Measurements from ENCODE around the gene CACNA1D. TPM values are rescaled to one million over a fixed set of nuclear protein-coding genes. Genes with fewer than 3 reads are reported as not detected.

Gene CACNA1D
- total RNA-seq, 5 donors from 2014 or later (not counting 1 experiment from before 2014, with no cell fraction given) = 0.09 to 0.47 (median 0.34) TPM; not detected in 1

GRCh38 chr3:53777468-53777867 lies 283.1 kb downstream of the CACNA1D start:
- no peak overlapping the region for H3K4me3 ChIP-seq (ENCODE audit: control insufficient read depth in 1 of 2, extremely low read depth in 1 of 2, low read length in 1 of 2)
- no peak for ATAC-seq (replicated peaks in 1 of 4)
- Mint-ChIP-seq H3K36me3 (no peaks in the 10 kb centered on the region), H3K4me3 (no peak overlapping the region), H3K27me3 (peaks cover 0 to 4% of the 10 kb centered on the region in 2 donors), H3K9me3 (no peaks in the 10 kb centered on the region), H3K27ac (no peak overlapping the region), H3K4me1 (no peaks in the 10 kb centered on the region)
- no peaks in the 10 kb centered on the region for H3K9me3 ChIP-seq
- peaks cover 0 to 7% of the 10 kb centered on the region in 2 experiments for H3K27me3 ChIP-seq (replicated peaks in 1 of 2; ENCODE audit: control insufficient read depth in 2 of 2, extremely low read depth in 1 of 2, insufficient read depth in 2 of 2, low read length in 1 of 2)
- 47% methylated on average over 8 of the region's 8 CpGs for WGBS (ENCODE audit: insufficient coverage)
- H3K4me1 ChIP-seq (ENCODE audit: control insufficient read depth in 1 of 2, extremely low read depth in 1 of 2, insufficient read depth in 2 of 2, low read length in 2 of 2) = no peaks in the 10 kb centered on the region
- ChIA-PET POLR2A (no interaction called here), CTCF (no interaction called here)
- H3K36me3 ChIP-seq (ENCODE audit: control insufficient read depth in 2 of 2, extremely low read depth in 1 of 2, insufficient read depth in 1 of 2, low read length in 1 of 2) = no peaks in the 10 kb centered on the region
- DNase-seq = no peak
- H3K27ac ChIP-seq (ENCODE audit: low read length) = no peak overlapping the region

- Mint-ChIP-seq H3K27me3 (peaks cover 0 to 4% of the 10 kb centered on the region in 2 donors), H3K9me3 (no peaks in the 10 kb centered on the region), H3K4me3 (no peak overlapping the region), H3K4me1 (no peaks in the 10 kb centered on the region), H3K36me3 (no peaks in the 10 kb centered on the region), H3K27ac (no peak overlapping the region)
- DNase-seq (no peak), ATAC-seq (replicated peaks in 1 of 4) (no peak)
- ChIA-PET CTCF (no interaction called here), POLR2A (no interaction called here)
- Histone ChIP-seq H3K4me1 (ENCODE audit: control insufficient read depth in 1 of 2, extremely low read depth in 1 of 2, insufficient read depth in 2 of 2, low read length in 2 of 2) (no peaks in the 10 kb centered on the region), H3K27me3 (replicated peaks in 1 of 2; ENCODE audit: control insufficient read depth in 2 of 2, extremely low read depth in 1 of 2, insufficient read depth in 2 of 2, low read length in 1 of 2) (peaks cover 0 to 7% of the 10 kb centered on the region in 2 experiments), H3K36me3 (ENCODE audit: control insufficient read depth in 2 of 2, extremely low read depth in 1 of 2, insufficient read depth in 1 of 2, low read length in 1 of 2) (no peaks in the 10 kb centered on the region), H3K27ac (ENCODE audit: low read length) (no peak overlapping the region), H3K9me3 (no peaks in the 10 kb centered on the region), H3K4me3 (ENCODE audit: control insufficient read depth in 1 of 2, extremely low read depth in 1 of 2, low read length in 1 of 2) (no peak overlapping the region)
- 77% methylated on average over 2 of the region's 3 CpGs for WGBS (ENCODE audit: insufficient coverage)
Measured at GRCh38 chr3:53778153-53778552, 283.7 kb downstream of the CACNA1D start.

- Histone ChIP-seq H3K36me3 (ENCODE audit: control insufficient read depth in 2 of 2, extremely low read depth in 1 of 2, insufficient read depth in 1 of 2, low read length in 1 of 2) (no peaks in the 10 kb centered on the region), H3K4me1 (ENCODE audit: control insufficient read depth in 1 of 2, extremely low read depth in 1 of 2, insufficient read depth in 2 of 2, low read length in 2 of 2) (no peaks in the 10 kb centered on the region), H3K27ac (ENCODE audit: low read length) (no peak overlapping the region), H3K4me3 (ENCODE audit: control insufficient read depth in 1 of 2, extremely low read depth in 1 of 2, low read length in 1 of 2) (no peak overlapping the region), H3K9me3 (no peaks in the 10 kb centered on the region), H3K27me3 (replicated peaks in 1 of 2; ENCODE audit: control insufficient read depth in 2 of 2, extremely low read depth in 1 of 2, insufficient read depth in 2 of 2, low read length in 1 of 2) (peaks cover 0 to 10% of the 10 kb centered on the region in 2 experiments)
- ChIA-PET POLR2A (no interaction called here), CTCF (no interaction called here)
- Mint-ChIP-seq H3K4me3 (no peak overlapping the region), H3K27ac (no peak overlapping the region), H3K9me3 (no peaks in the 10 kb centered on the region), H3K36me3 (no peaks in the 10 kb centered on the region), H3K27me3 (peaks cover 0 to 4% of the 10 kb centered on the region in 2 donors), H3K4me1 (no peaks in the 10 kb centered on the region)
- ATAC-seq (replicated peaks in 1 of 4) (no peak), DNase-seq (no peak)
- 88% methylated on average over 1 of the region's 4 CpGs for WGBS (ENCODE audit: insufficient coverage)
Measured at GRCh38 chr3:53780171-53780570, 285.8 kb downstream of the CACNA1D start.

GRCh38 chr3:53780806-53781205 lies 286.4 kb downstream of the CACNA1D start:
- H3K4me3 ChIP-seq (ENCODE audit: control insufficient read depth in 1 of 2, extremely low read depth in 1 of 2, low read length in 1 of 2) = no peak overlapping the region
- POLR2A ChIA-PET = no interaction called here
- Mint-ChIP-seq H3K9me3 (no peaks in the 10 kb centered on the region), H3K27me3 (peaks cover 0 to 4% of the 10 kb centered on the region in 2 donors), H3K36me3 (no peaks in the 10 kb centered on the region), H3K4me3 (no peak overlapping the region), H3K27ac (no peak overlapping the region), H3K4me1 (no peaks in the 10 kb centered on the region)
- H3K27ac ChIP-seq (ENCODE audit: low read length) = no peak overlapping the region
- H3K27me3 ChIP-seq (replicated peaks in 1 of 2; ENCODE audit: control insufficient read depth in 2 of 2, extremely low read depth in 1 of 2, insufficient read depth in 2 of 2, low read length in 1 of 2) = peaks cover 0 to 16% of the 10 kb centered on the region in 2 experiments
- no peak for ATAC-seq (replicated peaks in 1 of 4)
- no peaks in the 10 kb centered on the region for H3K4me1 ChIP-seq (ENCODE audit: control insufficient read depth in 1 of 2, extremely low read depth in 1 of 2, insufficient read depth in 2 of 2, low read length in 2 of 2)
- no peaks in the 10 kb centered on the region for H3K9me3 ChIP-seq
- CTCF ChIA-PET = no interaction called here
- 64% methylated on average over 1 of the region's 2 CpGs for WGBS (ENCODE audit: insufficient coverage)
- H3K36me3 ChIP-seq (ENCODE audit: control insufficient read depth in 2 of 2, extremely low read depth in 1 of 2, insufficient read depth in 1 of 2, low read length in 1 of 2) = no peaks in the 10 kb centered on the region
- DNase-seq = no peak

GRCh38 chr3:53787016-53787415 lies 292.6 kb downstream of the CACNA1D start:
- Histone ChIP-seq H3K27ac (ENCODE audit: low read length) (no peak overlapping the region), H3K36me3 (ENCODE audit: control insufficient read depth in 2 of 2, extremely low read depth in 1 of 2, insufficient read depth in 1 of 2, low read length in 1 of 2) (no peaks in the 10 kb centered on the region), H3K27me3 (replicated peaks in 1 of 2; ENCODE audit: control insufficient read depth in 2 of 2, extremely low read depth in 1 of 2, insufficient read depth in 2 of 2, low read length in 1 of 2) (peaks cover 0 to 24% of the 10 kb centered on the region in 2 experiments), H3K4me1 (ENCODE audit: control insufficient read depth in 1 of 2, extremely low read depth in 1 of 2, insufficient read depth in 2 of 2, low read length in 2 of 2) (no peaks in the 10 kb centered on the region), H3K9me3 (no peaks in the 10 kb centered on the region), H3K4me3 (ENCODE audit: control insufficient read depth in 1 of 2, extremely low read depth in 1 of 2, low read length in 1 of 2) (no peak overlapping the region)
- H3K4me1 Mint-ChIP-seq = no peaks in the 10 kb centered on the region
- H3K27me3 Mint-ChIP-seq = peaks cover 7 to 17% of the 10 kb centered on the region in 2 donors
- ATAC-seq (replicated peaks in 1 of 4) = no peak
- WGBS (ENCODE audit: insufficient coverage) = 71% methylated on average over 7 of the region's 9 CpGs
- H3K4me3 Mint-ChIP-seq = no peak overlapping the region
- no peaks in the 10 kb centered on the region for H3K36me3 Mint-ChIP-seq
- H3K27ac Mint-ChIP-seq = no peak overlapping the region
- ChIA-PET POLR2A (no interaction called here), CTCF (no interaction called here)
- DNase-seq = no peak
- no peaks in the 10 kb centered on the region for H3K9me3 Mint-ChIP-seq

- H3K36me3 Mint-ChIP-seq = no peaks in the 10 kb centered on the region
- H3K4me3 Mint-ChIP-seq = no peak overlapping the region
- H3K4me1 Mint-ChIP-seq = no peaks in the 10 kb centered on the region
- CTCF ChIA-PET = no interaction called here
- no peak for ATAC-seq (replicated peaks in 1 of 4)
- Histone ChIP-seq H3K27ac (ENCODE audit: low read length) (no peak overlapping the region), H3K36me3 (ENCODE audit: control insufficient read depth in 2 of 2, extremely low read depth in 1 of 2, insufficient read depth in 1 of 2, low read length in 1 of 2) (no peaks in the 10 kb centered on the region), H3K4me1 (ENCODE audit: control insufficient read depth in 1 of 2, extremely low read depth in 1 of 2, insufficient read depth in 2 of 2, low read length in 2 of 2) (no peaks in the 10 kb centered on the region), H3K9me3 (no peaks in the 10 kb centered on the region), H3K27me3 (replicated peaks in 1 of 2; ENCODE audit: control insufficient read depth in 2 of 2, extremely low read depth in 1 of 2, insufficient read depth in 2 of 2, low read length in 1 of 2) (peaks cover 0 to 24% of the 10 kb centered on the region in 2 experiments), H3K4me3 (ENCODE audit: control insufficient read depth in 1 of 2, extremely low read depth in 1 of 2, low read length in 1 of 2) (no peak overlapping the region)
- H3K27ac Mint-ChIP-seq = no peak overlapping the region
- peaks cover 8 to 17% of the 10 kb centered on the region in 2 donors for H3K27me3 Mint-ChIP-seq
- POLR2A ChIA-PET = no interaction called here
- no peak for DNase-seq
- WGBS (ENCODE audit: insufficient coverage) = 20% methylated on average over 1 of the region's 5 CpGs
- H3K9me3 Mint-ChIP-seq = no peaks in the 10 kb centered on the region
Measured at GRCh38 chr3:53788038-53788437, 293.6 kb downstream of the CACNA1D start.

GRCh38 chr3:53789459-53789858 lies 295.0 kb downstream of the CACNA1D start:
- ATAC-seq (replicated peaks in 1 of 4) (no peak), DNase-seq (no peak)
- Histone ChIP-seq H3K4me3 (ENCODE audit: control insufficient read depth in 1 of 2, extremely low read depth in 1 of 2, low read length in 1 of 2) (no peak overlapping the region), H3K36me3 (ENCODE audit: control insufficient read depth in 2 of 2, extremely low read depth in 1 of 2, insufficient read depth in 1 of 2, low read length in 1 of 2) (no peaks in the 10 kb centered on the region), H3K4me1 (ENCODE audit: control insufficient read depth in 1 of 2, extremely low read depth in 1 of 2, insufficient read depth in 2 of 2, low read length in 2 of 2) (no peaks in the 10 kb centered on the region), H3K9me3 (no peaks in the 10 kb centered on the region), H3K27ac (ENCODE audit: low read length) (no peak overlapping the region), H3K27me3 (replicated peaks in 1 of 2; ENCODE audit: control insufficient read depth in 2 of 2, extremely low read depth in 1 of 2, insufficient read depth in 2 of 2, low read length in 1 of 2) (peaks cover 0 to 25% of the 10 kb centered on the region in 2 experiments)
- ChIA-PET POLR2A (no interaction called here), CTCF (no interaction called here)
- Mint-ChIP-seq H3K27ac (no peak overlapping the region), H3K4me3 (no peak overlapping the region), H3K4me1 (no peaks in the 10 kb centered on the region), H3K27me3 (peaks cover 8 to 21% of the 10 kb centered on the region in 2 donors), H3K9me3 (no peaks in the 10 kb centered on the region), H3K36me3 (no peaks in the 10 kb centered on the region)
- 92% methylated on average over 15 of the region's 16 CpGs for WGBS (ENCODE audit: insufficient coverage)

Measured in T-cell (primary cell).